H54 (cell line): Measurements from ENCODE around the gene ALPP.
"Not testable (repeated sequence)": the region's sequence is repeated elsewhere in the genome, so short reads cannot be mapped to it uniquely, and the experiment has no call there.

Experiments
- DNase-seq: peaks from one replicate; pipeline ENCODE4 v3.0.0; 2011; ENCODE audit warnings: low spot score, mixed read lengths; ENCODE audit not compliant: insufficient read length
- FAIRE-seq: peaks from 3 replicates; lab custom pipeline; 2011; peaks lifted over from hg19 to GRCh38; lab: Jason Lieb, UNC
- POLR2A ChIP-seq: IDR thresholded peaks from 2 replicates; pipeline ENCODE4 v1.6.1; 2011; ENCODE audit warnings: low read depth, mild to moderate bottlenecking, low read length

Gene ALPP

GRCh38 chr2:232336981-232337720 is 41.4 kb upstream of the ALPP start:
- no peak for FAIRE-seq
- no peak for DNase-seq
- no peak for TF ChIP-seq POLR2A

DNA sequence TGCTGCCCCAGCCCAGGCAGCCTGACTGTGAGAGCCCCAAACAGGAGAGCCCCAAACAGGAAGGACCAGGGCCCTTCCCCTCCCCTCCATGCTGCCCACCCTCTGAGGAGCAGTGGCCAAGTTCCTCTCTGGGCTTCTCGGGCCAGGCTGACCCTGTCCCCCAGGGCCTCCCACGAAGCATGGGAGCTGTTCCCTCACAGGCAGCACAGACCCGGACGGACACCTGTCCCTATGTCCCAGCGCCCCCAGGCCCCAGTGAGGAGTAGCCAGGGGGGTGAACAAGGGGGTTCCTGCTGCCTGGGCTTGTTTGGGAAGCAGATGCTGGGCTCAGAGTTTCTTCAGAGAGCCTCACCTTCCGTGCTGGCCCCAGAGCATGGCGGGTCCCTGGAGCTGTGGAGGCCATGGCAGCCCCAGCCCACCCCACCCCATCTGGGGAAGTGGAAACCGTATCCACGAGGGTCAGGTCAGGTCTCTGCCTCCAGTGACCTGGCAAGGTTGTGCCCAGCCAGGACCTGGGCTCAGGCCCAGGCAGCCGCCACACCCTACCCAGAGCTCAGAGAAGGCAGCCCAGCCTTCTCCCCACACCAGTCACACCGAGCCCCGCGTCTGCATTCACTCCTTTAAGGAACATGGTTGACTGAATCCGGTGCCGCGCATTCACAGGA is 40.3 kb upstream of the ALPP start:
- DNase-seq, FAIRE-seq: not testable (repeated sequence)

- TF ChIP-seq POLR2A = no peak
- FAIRE-seq (no peak), DNase-seq (no peak)
Measured at GRCh38 chr2:232338759-232339106, 39.8 kb upstream of the ALPP start.

DNA sequence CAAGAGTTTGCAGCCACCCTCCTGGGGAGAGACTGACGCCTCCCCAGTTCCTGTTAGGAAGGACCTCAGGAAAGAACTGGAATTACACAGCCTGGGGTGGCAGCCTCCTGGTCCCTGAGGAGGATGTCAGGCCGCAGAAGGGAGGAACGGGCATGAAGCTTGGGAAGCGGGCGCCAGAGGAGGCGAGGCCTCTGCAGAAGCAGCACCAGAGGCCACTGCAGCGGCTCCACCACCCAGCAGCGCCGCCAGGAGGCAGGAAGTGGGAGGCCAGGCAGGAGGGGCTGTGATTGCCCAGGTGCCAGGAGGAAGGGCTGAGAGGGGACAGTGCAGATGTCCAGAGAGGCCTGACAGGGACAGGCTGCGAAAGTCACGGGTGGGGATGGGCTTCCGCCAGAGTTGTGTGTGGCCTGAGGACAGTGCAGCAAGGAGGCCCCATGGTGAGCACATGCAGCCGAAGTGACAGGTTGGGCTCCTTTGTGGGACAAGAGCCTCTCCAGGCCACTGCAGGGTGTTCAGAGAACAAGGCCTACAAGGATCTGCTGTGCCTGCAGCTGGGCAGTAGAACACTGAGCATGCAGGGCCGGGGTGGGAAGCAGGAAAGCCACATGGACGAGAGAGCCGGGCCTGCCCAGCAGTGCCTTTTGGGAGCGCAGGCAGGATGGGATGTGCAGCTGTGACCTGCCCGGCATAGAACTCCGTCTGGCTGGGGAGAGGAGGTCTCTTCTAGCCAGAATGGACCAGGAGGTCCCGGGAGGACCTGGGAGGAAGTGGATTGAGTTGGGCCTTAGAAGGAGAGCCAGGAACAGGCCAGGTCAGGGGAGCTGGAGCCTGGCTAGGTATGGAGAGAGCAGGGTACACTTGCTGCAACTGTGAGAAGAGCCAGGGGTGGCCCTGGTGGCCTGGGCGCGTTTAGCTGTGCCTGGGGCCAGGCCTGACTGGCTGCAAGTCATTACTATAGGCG is 39.1 kb upstream of the ALPP start:
- TF ChIP-seq POLR2A = no peak
- FAIRE-seq (no peak), DNase-seq (no peak)

DNA sequence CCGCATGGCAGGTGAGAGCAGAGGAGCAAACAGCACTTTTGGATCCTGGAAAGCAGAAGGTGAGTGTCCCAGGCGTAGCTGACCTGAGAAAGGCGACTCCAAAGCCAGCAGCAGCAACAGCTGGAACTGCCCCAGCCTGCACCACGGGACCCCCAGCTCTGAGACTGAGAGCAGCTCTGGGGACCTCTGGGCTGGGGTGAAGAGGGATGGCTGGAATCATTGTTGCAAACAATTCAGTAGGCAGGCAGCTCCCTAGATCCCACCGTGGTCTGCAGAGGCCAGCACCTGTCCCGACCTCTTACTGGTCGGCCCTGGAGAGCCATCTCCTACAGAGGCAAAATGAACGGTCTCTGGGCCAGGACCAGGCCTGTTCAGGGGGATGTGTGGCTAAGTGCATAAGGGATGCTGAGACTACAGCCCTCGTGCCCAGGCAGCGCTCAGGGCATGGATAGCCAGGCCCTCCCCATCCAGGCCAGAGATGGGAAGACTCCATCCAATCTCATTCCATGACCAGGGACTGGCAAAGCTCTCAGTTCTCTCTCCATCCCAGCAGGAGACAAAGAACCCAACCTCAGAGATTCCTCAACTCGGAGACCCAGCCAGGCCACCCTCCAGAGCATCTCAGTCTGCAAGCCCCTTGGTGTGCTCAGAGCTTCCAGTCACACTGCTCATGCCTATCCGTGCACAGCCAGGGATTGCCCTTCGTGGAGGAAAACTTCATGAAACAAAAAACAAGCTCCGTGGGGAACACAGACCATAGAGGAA is 38.2 kb upstream of the ALPP start:
- DNase-seq = no peak
- TF ChIP-seq POLR2A = no peak
- no peak for FAIRE-seq

DNA sequence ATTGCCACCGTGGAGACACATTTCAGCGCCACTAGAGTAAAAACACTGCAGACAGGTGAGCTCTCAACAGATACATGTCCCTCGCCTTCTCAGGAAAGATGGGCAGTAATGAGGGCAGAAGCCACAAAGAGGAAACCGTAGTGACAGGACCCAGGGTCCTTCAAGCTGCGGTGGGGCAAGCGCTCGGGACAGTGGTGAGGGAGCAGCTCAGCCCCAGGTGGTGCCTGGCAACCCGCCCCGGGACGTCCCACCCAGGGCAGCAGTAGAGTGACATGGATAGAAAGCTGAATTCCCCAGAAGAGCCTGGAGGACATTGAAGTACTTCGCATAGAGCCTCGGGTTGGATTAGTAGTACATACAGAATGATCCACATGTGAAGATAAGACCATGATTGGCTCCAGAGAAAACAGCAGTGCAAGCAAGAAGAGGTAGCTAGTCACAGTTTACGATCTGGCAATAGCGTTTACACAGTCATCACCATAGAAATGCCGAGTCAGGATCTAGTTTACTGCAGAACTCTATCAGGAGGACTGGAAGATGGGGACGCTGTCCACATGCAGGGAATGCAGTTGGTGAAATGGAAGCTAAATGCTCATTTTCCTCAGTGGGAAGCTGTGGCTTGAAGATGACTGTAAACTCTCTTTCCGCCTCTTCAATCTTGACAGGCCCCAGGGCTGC is 37.4 kb upstream of the ALPP start:
- no peak for TF ChIP-seq POLR2A
- FAIRE-seq (no peak), DNase-seq (no peak)

GRCh38 chr2:232341739-232342126 is 36.8 kb upstream of the ALPP start:
- TF ChIP-seq POLR2A = no peak
- FAIRE-seq = no peak

GRCh38 chr2:232342635-232343565 is 35.7 kb upstream of the ALPP start:
- no peak for TF ChIP-seq POLR2A
- FAIRE-seq = no peak
- no peak for DNase-seq

More at GRCh38 chr2:232341739-232342126, 36.8 kb upstream of the ALPP start:
- DNase-seq = no peak

DNA sequence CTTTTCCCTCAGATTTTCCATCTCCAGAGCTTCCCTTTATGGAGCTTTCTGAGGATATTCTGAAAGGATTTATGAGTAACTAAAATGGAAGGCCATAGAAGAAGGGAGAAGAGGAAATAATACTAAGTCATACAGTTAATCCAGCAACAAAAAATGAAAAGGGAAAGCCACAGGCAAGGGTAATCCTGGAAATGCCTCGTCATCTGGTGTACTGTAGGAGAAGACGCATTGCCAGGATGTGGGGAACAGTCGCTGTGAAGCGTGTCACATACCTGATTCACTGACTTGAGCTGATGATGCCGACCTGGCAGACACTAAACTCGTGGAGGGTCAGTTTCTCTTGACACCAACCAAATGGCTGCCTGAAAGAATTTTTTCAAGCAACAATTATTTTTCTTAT is 34.7 kb upstream of the ALPP start:
- no peak for FAIRE-seq
- TF ChIP-seq POLR2A = no peak
- DNase-seq = no peak

DNA sequence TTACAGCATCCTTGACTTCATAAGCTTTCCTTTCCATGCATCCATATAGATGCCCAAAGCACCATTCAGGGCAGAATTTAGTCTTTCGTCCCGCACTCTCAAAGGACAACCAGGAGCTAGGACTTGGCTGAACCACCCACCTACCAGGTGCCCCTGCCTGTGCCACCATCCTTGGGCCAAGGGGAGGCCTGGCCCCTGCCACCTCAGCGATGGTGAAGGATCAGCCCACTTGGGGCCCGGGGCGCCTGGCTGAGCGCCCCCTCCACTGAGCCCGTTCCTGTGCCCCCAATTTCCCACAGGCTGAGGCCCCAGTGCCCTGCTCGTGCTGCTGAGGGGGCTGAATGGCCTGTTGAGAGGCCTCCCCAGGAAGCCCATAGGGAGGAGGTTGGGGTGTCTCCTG is 33.3 kb upstream of the ALPP start:
- TF ChIP-seq POLR2A = no peak
- DNase-seq (no peak), FAIRE-seq (no peak)

DNA sequence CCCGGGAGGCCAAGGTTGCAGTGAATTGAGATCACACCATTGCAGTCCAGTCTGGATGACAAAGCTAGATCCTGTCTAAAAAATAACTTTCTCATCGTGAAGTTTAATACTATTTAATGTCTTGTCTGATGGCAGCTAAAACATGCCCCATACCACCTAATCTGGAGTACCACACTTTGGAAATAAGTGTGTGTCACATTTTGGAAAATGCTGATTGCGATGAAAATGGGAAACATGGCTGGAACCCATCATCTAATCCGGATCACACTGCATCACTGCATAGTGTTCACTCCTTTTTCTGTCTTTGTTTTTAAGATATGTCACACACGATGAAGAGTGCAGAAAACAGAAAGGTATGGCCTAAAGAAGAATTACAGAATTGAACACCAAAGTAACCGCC is 31.2 kb upstream of the ALPP start:
- no peak for FAIRE-seq
- no peak for DNase-seq
- no peak for TF ChIP-seq POLR2A

- no peak for TF ChIP-seq POLR2A
- DNase-seq (peak; percentile 68), FAIRE-seq (no peak)
Measured at GRCh38 chr2:232348936-232349335, 29.6 kb upstream of the ALPP start.
